Tibial artery (tissue), 4 donors: ENCODE data around the gene CFAP251.

Experiments
- DNase-seq, 2 donors: peaks; one replicate each; pipeline ENCODE4 v3.0.0-alpha.2; 2019
- H3K27ac ChIP-seq, 2 donors: fragments of 200-600 bp; sonication (generic) in 1 of 2; 1 replicate in 1 of 2; 2 replicates in 1 of 2; pipeline ENCODE4 v1.5.1; 2018 to 2019; ENCODE audit warnings: mild to moderate bottlenecking in 1 of 2
- H3K27me3 ChIP-seq, 2 donors: fragments of 200-600 bp; sonication (generic) in 1 of 2; one replicate each; pipeline versions ENCODE4 v1.5.1 to v1.6.0; 2016 to 2019
- H3K36me3 ChIP-seq, 3 donors: fragments of 200-600 bp; sonication (generic) in 2 of 3; one replicate each; pipeline ENCODE4 v1.5.1; 2016 to 2019; ENCODE audit warnings: mild to moderate bottlenecking in 2 of 3
- H3K4me1 ChIP-seq, 4 donors: fragments of 200-600 bp; sonication (generic) in 2 of 4; 1 replicate in 3 of 4; 2 replicates in 1 of 4; pipeline ENCODE4 v1.5.1; 2016 to 2019
- H3K4me3 ChIP-seq, 2 donors: fragments of 200-600 bp; sonication (generic) in 1 of 2; 1 replicate in 1 of 2; 2 replicates in 1 of 2; pipeline ENCODE4 v1.5.1; 2018 to 2019; ENCODE audit warnings: mild to moderate bottlenecking in 2 of 2
- H3K9me3 ChIP-seq, 3 donors: fragments of 200-600 bp; sonication (generic) in 1 of 3; one replicate each; pipeline ENCODE4 v1.5.1; 2016 to 2019
- intact Hi-C: fragments of 100-400 bp; cut with DNase I; formaldehyde crosslinking; loops from one replicate; pipeline ENCODE4 v1.15.0; 2023; ENCODE audit warnings: low total_unique reads
- TF ChIP-seq, protein P1 (sequence below), 2 experiments: fragments of 200-600 bp in 1 of 2; fragments of 450-650 bp in 1 of 2; IDR thresholded peaks; one replicate each; pipeline ENCODE4 v1.5.1; 2017 to 2019; ENCODE audit warnings: antibody characterized with exemption in 2 of 2, mild to moderate bottlenecking in 1 of 2, moderate library complexity in 1 of 2

The CFAP251 gene

DNA sequence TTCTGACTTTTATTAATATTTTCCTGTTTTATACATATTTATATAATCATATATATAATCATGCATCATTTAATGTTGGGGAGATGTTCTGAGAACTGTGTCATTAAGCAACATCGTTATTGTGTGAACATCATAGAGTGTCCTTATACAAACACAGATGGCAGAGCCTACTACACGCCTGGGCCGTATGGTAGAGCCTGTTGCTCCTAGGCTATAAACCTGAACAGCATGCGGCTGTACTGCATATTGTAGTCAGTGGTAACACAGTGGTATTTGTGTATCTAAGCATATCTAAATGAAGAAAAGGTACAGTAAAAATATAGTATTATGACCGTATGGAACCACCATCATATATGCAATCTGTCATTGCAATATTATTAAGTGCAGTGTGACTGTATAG is 58.6 kb downstream of the CFAP251 start:
- Histone ChIP-seq H3K27me3 (no peaks in the 10 kb centered on the region), H3K4me1 (peaks cover 0 to 14% (median 5%) of the 10 kb centered on the region in 4 donors), H3K4me3 (no peak overlapping the region), H3K27ac (no peak overlapping the region), H3K9me3 (no peaks in the 10 kb centered on the region), H3K36me3 (no peaks in the 10 kb centered on the region)
- DNase-seq: no peak
- TF ChIP-seq, protein P1, sequence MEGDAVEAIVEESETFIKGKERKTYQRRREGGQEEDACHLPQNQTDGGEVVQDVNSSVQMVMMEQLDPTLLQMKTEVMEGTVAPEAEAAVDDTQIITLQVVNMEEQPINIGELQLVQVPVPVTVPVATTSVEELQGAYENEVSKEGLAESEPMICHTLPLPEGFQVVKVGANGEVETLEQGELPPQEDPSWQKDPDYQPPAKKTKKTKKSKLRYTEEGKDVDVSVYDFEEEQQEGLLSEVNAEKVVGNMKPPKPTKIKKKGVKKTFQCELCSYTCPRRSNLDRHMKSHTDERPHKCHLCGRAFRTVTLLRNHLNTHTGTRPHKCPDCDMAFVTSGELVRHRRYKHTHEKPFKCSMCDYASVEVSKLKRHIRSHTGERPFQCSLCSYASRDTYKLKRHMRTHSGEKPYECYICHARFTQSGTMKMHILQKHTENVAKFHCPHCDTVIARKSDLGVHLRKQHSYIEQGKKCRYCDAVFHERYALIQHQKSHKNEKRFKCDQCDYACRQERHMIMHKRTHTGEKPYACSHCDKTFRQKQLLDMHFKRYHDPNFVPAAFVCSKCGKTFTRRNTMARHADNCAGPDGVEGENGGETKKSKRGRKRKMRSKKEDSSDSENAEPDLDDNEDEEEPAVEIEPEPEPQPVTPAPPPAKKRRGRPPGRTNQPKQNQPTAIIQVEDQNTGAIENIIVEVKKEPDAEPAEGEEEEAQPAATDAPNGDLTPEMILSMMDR (IDR thresholded peaks at IDR 0.05): no peak
- intact Hi-C loops: no loop called here

- H3K4me3 ChIP-seq: no peak overlapping the region
- no peak overlapping the region for H3K27ac ChIP-seq
- intact Hi-C loops: no loop called here
- H3K4me1 ChIP-seq: no peaks in the 10 kb centered on the region
- H3K9me3 ChIP-seq: no peaks in the 10 kb centered on the region
- H3K27me3 ChIP-seq: no peaks in the 10 kb centered on the region
- DNase-seq: no peak
- H3K36me3 ChIP-seq: no peaks in the 10 kb centered on the region
- TF ChIP-seq, protein P1 (IDR thresholded peaks at IDR 0.05): no peak
Measured at GRCh38 chr12:121980191-121980891, 61.9 kb downstream of the CFAP251 start.

GRCh38 chr12:121980892-121981272 is 62.5 kb downstream of the CFAP251 start:
- no peak overlapping the region for H3K27ac ChIP-seq
- H3K36me3 ChIP-seq: no peaks in the 10 kb centered on the region
- no peak overlapping the region for H3K4me3 ChIP-seq
- TF ChIP-seq, protein P1 (IDR thresholded peaks at IDR 0.05): no peak
- no peaks in the 10 kb centered on the region for H3K27me3 ChIP-seq
- no peaks in the 10 kb centered on the region for H3K4me1 ChIP-seq
- intact Hi-C loops: no loop called here
- no peaks in the 10 kb centered on the region for H3K9me3 ChIP-seq
- DNase-seq: no peak

DNA sequence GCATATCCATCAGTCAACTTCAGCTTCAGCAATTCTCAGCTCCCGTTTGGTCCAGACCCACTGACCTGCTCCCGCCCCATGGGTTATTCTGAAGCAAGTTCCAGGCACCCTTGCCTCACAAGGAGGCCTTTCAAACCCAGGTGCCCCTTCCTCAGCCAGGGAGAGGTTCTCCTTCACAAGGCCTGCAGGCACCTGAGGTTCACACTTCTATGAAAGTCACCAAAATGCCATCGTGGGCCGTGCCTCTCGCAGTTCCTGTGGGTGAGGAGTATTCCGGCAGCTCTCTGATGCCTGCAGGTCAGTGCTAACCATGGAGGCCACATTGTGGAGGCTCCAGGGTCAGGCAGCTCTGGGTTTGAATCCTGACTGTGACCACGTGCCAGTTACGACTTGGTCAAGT is 63.1 kb downstream of the CFAP251 start:
- no peak for DNase-seq
- Histone ChIP-seq H3K36me3 (no peaks in the 10 kb centered on the region), H3K4me1 (no peaks in the 10 kb centered on the region), H3K27me3 (no peaks in the 10 kb centered on the region), H3K4me3 (no peak overlapping the region), H3K9me3 (no peaks in the 10 kb centered on the region), H3K27ac (no peak overlapping the region)
- TF ChIP-seq, protein P1 (IDR thresholded peaks at IDR 0.05): no peak
- intact Hi-C loops: no loop called here

DNA sequence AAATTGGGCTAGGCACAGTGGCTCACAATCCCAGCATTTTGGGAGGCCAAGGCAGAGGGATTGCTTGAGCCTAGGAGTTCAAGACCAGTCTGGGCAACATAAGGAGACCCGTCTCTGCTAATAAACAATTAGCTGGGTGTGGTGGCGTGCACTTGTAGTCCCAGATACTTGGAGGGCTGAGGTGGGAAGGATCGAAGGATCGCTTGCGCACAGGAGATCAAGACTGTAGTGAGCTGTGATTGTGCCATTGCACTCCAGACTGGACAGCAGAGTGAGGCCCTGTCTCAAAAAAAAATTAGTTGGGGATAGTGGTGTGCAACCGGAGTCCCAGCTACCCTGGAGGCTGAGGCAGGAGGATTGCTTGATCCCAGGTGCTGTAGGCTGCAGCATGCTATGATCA is 64.6 kb downstream of the CFAP251 start:
- Histone ChIP-seq H3K36me3 (no peaks in the 10 kb centered on the region), H3K4me3 (no peak overlapping the region), H3K27ac (no peak overlapping the region), H3K4me1 (no peaks in the 10 kb centered on the region), H3K27me3 (no peaks in the 10 kb centered on the region), H3K9me3 (no peaks in the 10 kb centered on the region)
- TF ChIP-seq, protein P1 (IDR thresholded peaks at IDR 0.05): no peak
- intact Hi-C loops: no loop called here
- DNase-seq: no peak
